HG03457 (cell line): ENCODE data around the gene ELOB.
A peak's percentile ranks its signal among the peaks of the same experiment; 100 is the strongest.

ENCODE experiments used
- ATAC-seq: cut with Tn5 transposase; IDR thresholded peaks from one replicate; pipeline ENCODE4 v1.9.1; 2021; ENCODE audit warnings: moderate number of reproducible peaks; ENCODE audit not compliant: unreplicated experiment

Gene ELOB

GRCh38 chr16:2777231-2777902 lies at the start of gene ELOB:
Gene ELOB (minus strand): TSS chr16:2777280. CDS start chr16:2777239, 41 bp downstream.
- ATAC-seq = peak; percentile 45

GRCh38 chr16:2825906-2826305 lies 48.8 kb upstream of the ELOB start:
- no peak for ATAC-seq

DNA sequence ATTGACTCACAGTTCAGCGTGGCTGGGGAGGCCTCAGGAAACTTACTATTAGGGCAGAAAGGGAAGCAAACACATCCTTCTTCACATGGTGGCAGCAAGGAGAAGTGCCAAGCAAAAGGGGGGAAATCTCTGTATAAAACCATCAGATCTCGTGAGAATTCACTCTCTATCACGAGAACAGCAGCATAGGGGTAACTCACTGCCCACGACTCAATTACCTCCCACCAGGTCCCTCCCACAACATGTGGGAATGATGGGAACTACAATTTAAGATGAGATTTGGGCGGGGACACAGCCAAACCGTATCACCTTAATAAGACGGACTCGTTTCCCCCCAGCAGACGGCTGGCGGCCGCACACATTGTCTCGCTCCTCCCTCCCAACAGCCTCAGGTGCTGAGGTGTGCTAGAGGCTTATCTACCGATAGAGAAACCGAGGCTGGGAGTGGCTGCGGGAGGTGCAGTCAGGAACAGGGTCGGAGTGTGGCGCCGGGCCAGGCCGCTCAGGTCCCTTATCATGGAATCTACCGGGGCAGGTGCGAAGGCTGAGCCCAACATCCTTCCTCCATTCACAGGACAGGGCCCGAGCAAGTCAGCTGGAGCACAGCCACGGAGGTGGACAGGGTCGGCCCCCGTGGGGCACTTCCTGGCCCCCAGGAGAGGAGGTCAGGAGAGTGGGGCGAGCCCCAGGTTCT lies 48.1 kb upstream of the ELOB start:
- no peak for ATAC-seq

DNA sequence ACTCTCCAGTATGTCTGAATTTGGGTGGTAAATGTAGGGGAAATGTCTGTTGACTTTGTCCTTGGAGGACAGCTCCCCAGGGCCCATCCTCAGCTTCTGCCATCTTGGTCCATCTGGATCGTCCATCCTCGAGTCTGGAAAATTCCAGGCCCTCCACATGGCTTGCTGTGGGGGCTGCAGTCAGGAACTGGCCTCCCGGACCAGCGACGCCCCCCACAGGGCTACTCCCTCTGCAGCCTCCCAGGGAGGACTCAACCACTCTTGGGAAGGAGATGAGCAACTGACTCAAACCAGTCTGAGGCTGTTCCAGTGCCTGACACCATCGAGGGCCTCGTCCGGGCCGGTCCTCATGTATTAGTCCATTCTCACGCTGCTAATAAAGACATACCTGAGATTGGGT lies 47.5 kb upstream of the ELOB start:
- no peak for ATAC-seq

DNA sequence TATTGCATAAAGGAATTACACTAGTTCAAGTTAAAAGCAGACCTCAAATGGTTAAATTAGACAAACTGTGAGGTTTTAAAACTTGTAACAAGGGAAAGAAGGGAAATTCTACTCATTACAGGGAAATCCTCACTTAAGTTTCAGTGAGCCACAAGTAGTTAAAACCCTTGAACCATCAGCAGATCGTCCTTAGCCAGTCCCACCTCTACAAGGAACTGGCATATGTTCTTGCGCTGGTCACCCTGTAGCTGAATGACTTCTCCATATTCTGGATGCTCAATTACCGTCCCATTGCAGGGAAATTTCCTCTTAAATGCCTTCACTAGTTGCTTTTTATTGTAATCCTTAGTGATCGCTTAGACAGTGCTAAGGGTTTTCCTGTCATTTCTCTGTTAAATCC lies 45.4 kb upstream of the ELOB start:
- ATAC-seq = no peak

GRCh38 chr16:2822158-2822495 lies 45.0 kb upstream of the ELOB start:
- ATAC-seq = no peak

DNA sequence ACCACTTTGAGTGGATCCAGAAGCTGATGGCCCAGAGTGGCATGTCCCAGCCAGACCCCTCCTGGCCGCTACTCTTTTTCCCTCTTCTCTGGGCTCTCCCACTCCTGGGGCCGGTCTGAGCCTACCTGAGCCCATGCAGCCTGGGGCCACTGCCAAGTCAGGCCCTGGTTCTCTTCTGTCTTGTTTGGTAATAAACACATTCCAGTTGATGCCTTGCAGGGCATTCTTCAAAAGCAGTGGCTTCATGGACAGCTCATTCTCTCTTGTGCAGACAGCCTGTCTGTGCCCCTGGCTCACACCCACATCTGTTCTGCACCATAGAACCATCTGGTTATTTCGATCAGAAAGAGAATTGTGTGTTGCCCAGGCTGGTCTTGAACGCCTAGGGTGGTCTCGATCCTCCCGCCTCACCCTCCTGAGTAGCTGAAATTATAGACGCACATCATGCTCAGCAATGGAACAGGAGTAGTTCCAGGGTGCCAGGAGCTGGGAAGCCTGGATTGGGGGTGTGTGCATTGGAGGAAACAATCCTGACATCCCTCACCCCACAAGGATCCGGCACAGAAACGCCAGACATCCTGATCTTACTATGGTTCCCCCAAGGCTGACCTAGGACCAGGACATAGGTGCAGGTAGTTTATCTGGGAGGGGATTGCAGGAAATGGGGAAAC lies 44.5 kb upstream of the ELOB start:
- no peak for ATAC-seq

GRCh38 chr16:2820836-2821486 lies 43.9 kb upstream of the ELOB start:
- no peak for ATAC-seq

DNA sequence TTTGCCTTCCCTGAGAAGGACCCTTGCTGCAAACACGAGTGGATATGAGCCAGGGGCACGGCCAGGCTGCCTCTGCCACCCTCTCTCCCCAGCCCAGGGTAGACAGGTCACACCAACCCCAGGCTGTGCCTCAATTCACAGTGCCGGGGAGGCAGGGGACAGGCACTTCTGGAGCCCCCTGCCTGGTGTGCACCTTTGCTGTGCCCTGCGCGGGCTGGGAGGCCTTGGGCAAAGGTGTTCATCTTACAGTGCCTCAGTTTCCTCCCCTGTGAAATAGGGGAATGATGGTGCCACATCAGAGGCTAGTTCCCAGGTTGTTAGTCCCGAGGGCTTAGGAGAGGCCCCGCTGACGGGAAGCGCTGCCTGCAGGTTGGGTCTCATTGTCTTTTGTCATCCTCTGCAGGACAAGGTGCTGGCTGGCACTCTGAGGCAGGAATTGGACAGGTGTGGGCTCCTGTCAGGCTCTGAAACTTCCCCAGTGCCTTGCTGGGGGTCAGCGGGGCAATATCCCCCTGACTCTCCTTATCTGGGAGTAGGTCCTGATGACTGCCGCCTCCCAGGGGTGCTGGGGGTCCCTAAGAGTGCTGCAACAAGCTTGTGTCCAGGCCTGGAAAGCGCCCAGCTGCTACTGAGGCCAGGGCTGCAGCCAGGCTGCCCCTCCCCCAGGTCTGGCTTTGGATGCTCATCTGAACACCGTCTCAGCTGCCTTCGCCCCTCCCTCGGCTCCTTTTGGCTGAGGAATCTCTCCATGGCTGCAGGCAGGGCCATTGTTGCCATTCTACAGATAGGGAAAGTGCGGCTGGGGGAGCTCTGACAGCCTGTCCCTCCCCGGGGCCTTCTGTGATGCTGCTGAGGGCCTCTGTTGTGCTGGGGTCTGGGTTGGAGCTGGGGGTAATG lies 43.1 kb upstream of the ELOB start:
- ATAC-seq = no peak

DNA sequence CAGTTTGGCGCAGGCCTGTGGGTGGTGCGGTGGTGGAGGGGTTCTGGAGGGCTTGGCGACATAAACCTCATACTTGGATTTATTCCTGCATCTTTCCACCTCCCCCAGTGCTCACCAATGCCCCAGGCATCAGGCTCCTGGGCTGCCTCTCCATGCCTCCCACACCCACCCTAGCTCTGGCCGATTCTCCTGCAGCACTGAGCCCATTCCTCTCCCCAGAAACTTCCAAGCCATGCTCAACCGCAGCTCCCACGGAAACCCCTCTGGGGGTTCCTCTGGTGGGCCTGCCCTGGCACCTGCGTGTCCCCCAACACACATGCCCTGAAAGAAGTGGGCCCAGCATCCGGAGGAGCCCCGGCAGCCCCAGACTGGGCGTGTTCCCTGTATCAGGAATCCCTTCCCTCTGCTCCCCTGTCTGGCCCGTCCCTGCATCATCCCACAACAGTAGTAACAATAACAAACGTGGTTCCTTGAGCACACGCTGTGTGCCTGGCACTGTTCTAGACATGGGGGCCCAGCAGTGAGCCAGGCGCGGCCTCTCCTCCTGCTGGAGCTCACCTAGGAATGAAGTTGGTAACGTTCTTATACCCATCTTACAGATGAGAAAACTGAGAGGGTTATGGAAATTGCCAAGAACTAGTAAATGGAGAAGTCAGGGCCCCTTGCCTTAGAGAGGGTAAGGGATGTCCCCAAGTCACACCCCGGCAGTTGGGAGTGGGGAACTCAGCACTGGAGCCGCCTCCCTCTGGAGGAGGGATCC lies 42.3 kb upstream of the ELOB start:
- ATAC-seq = no peak

DNA sequence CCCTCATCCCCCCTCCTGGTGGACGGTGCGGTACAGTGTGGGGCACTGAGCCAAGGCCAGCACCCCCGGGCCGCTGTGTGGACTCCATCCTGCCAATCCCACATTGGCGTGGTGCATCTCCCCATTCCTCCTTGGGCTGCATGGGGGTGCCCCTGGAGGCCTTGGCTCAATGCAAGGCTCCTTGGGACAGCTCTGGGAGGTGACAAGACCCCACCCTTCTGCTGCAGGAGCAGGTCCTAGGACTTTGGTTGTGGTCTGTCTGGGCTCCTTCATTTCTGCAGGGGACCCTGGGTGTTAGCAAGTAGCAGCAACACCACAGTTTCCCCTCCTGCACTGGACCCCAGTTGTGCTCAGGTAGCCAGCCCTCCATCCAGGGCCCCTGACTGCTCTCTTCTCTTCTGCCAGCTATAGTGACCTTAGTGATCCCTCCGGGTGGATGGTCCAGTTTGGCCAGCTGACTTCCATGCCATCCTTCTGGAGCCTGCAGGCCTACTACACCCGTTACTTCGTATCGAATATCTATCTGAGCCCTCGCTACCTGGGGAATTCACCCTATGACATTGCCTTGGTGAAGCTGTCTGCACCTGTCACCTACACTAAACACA lies 41.3 kb upstream of the ELOB start:
- ATAC-seq = no peak

GRCh38 chr16:2817340-2818271 lies 40.5 kb upstream of the ELOB start:
- ATAC-seq = no peak

DNA sequence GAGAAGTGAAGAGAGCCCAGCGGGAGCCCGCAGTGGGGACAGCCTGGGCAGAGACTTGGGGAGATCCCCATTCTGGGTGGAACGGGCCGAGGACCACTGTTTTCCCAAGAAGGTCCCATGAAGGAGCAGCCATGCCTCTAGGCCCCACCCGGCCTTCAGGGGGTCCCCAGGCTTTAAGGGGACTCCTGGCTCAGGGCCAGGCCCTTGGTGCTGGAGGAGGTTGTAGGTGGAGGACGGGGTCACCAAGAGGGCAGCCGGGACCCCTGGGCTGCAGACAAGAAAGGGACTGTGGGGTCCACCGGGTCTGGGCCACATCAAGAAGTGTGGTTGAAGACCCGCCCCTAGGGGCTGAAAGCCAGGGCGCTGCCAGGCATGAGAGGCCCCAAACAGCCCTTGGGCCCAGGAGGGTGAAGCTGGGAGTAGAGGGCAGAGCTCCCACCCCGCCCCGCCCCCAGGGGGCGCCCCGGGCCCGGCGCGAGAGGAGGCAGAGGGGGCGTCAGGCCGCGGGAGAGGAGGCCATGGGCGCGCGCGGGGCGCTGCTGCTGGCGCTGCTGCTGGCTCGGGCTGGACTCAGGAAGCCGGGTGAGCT lies 39.8 kb upstream of the ELOB start, which contains the start of gene PRSS21:
Gene PRSS21, plus strand, starts transcription at position 487 of the 589 bp plus-strand sequence. Its CDS starts 32 bp downstream, at position 519.
- no peak for ATAC-seq

GRCh38 chr16:2815299-2815771 lies 38.3 kb upstream of the ELOB start:
- no peak for ATAC-seq

GRCh38 chr16:2814551-2815298 lies 37.6 kb upstream of the ELOB start:
- ATAC-seq = no peak

DNA sequence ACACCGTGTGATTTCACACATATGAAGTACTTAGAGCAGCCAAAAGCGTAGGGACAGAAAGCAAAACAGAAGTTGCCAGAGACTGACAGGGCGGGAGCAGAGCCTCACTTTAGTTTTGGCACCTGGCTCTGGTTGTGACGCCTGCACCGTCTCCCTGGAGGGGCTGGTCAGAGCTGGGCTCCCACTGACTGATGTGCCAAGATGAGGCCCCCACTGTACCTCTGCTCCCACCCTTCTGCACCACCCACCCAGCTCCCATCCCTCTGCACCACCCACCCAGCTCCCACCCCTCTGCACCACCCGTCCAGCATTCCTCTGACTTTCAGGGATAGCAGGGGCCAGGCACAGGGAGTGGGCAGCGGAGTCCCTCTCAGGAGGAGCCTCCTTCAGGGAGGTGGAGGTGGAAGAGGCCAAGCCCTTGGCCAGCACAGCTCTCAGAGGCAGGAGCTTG lies 36.7 kb upstream of the ELOB start:
- ATAC-seq = no peak
